Activated CD8-positive, alpha-beta T cell treated with anti-CD3 and anti-CD28 coated beads for 36 hours (primary cell): Measurements from ENCODE around the gene RBM24. TPM values are rescaled to one million over a fixed set of nuclear protein-coding genes. Genes with fewer than 3 reads are reported as not detected.

ENCODE experiments used
- ATAC-seq: fragments of 200-7000 bp; cut with Tn5 transposase; one replicate; pipeline ENCODE4 v1.10.0; 2021; ENCODE audit warnings: mild to moderate bottlenecking, moderate library complexity
- CTCF ChIA-PET: fragments of 350-600 bp; sonication (Branson Sonifier 250); formaldehyde crosslinking; loops from one replicate; lab custom pipeline; 2021; ENCODE audit warnings: antibody characterized with exemption; lab: Charles Lee
- POLR2A ChIA-PET: fragments of 350-600 bp; sonication (Branson Sonifier 250); formaldehyde crosslinking; loops from one replicate; lab custom pipeline; 2021; ENCODE audit warnings: antibody characterized with exemption; lab: Charles Lee
- DNase-seq: peaks from one replicate; pipeline ENCODE4 v3.0.0-alpha.2; 2020
- H3K27ac Mint-ChIP-seq: one replicate; pipeline ENCODE4 v1.8.0; 2021; ENCODE audit warnings: mild to moderate bottlenecking, mixed read lengths
- H3K27me3 Mint-ChIP-seq: one replicate; pipeline ENCODE4 v1.8.0; 2021; ENCODE audit warnings: mixed read lengths
- H3K36me3 Mint-ChIP-seq: one replicate; pipeline ENCODE4 v1.8.0; 2021; ENCODE audit warnings: low read depth, mixed read lengths
- H3K4me1 Mint-ChIP-seq: one replicate; pipeline ENCODE4 v1.8.0; 2021; ENCODE audit warnings: low read depth, mixed read lengths
- H3K4me3 Mint-ChIP-seq: one replicate; pipeline ENCODE4 v1.8.0; 2021; ENCODE audit warnings: mild to moderate bottlenecking, moderate library complexity, mixed read lengths
- H3K9me3 Mint-ChIP-seq: one replicate; pipeline ENCODE4 v1.8.0; 2021; ENCODE audit warnings: mixed read lengths
- intact Hi-C: fragments of 100-400 bp; cut with micrococcal nuclease; formaldehyde crosslinking; loops from one replicate; pipeline ENCODE4 v1.10.0; 2022
- total RNA-seq, 2 experiments: library from RNA; stranded (reverse); gene quantifications; one replicate each; pipeline ENCODE4 v1.2.3, GENCODE V29; 2021
- TF ChIP-seq, protein P1 (sequence below): fragments of 200-600 bp; IDR thresholded peaks from one replicate; pipeline ENCODE4 v1.8.0; 2022; ENCODE audit warnings: antibody characterized with exemption, mild to moderate bottlenecking

RBM24 gene
- total RNA-seq, 2 experiments from 2014 or later = not detected

- peaks cover 8% of the 10 kb centered on the region for H3K4me1 Mint-ChIP-seq
- no peak for DNase-seq
- TF ChIP-seq, protein P1, sequence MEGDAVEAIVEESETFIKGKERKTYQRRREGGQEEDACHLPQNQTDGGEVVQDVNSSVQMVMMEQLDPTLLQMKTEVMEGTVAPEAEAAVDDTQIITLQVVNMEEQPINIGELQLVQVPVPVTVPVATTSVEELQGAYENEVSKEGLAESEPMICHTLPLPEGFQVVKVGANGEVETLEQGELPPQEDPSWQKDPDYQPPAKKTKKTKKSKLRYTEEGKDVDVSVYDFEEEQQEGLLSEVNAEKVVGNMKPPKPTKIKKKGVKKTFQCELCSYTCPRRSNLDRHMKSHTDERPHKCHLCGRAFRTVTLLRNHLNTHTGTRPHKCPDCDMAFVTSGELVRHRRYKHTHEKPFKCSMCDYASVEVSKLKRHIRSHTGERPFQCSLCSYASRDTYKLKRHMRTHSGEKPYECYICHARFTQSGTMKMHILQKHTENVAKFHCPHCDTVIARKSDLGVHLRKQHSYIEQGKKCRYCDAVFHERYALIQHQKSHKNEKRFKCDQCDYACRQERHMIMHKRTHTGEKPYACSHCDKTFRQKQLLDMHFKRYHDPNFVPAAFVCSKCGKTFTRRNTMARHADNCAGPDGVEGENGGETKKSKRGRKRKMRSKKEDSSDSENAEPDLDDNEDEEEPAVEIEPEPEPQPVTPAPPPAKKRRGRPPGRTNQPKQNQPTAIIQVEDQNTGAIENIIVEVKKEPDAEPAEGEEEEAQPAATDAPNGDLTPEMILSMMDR = no peak
- no peaks in the 10 kb centered on the region for H3K36me3 Mint-ChIP-seq
- H3K9me3 Mint-ChIP-seq = no peaks in the 10 kb centered on the region
- ATAC-seq = no peak
- peaks cover 56% of the 10 kb centered on the region for H3K27me3 Mint-ChIP-seq
- ChIA-PET CTCF (no interaction called here), POLR2A (no interaction called here)
- peak overlapping the region; percentile 53 for H3K4me3 Mint-ChIP-seq
- intact Hi-C loops = no loop called here
- no peak overlapping the region for H3K27ac Mint-ChIP-seq
Measured at GRCh38 chr6:17281497-17282481, 628 bp downstream of the RBM24 start.

DNA sequence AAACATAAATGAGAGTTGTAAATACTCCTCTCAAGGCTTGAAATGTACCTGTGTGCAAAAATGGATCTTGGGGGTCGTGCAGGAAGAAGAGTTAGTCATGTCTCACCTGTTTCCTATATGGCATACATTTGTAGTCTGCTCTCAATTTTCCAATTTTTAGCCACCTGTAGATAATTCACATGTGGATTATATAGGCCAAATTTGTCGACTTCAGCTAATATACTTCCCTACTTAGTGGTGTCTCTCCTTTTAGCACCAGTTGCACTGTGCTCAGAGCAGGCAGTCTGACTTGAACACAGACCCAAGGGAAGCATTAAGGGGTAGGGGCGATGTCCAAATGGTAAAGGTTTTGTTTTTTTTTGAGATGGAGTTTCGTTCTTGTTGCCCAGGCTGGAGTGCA is 1.9 kb downstream of the RBM24 start:
- Mint-ChIP-seq H3K27me3 (peaks cover 52% of the 10 kb centered on the region), H3K36me3 (no peaks in the 10 kb centered on the region), H3K4me1 (peaks cover 8% of the 10 kb centered on the region), H3K27ac (no peak overlapping the region), H3K9me3 (no peaks in the 10 kb centered on the region), H3K4me3 (no peak overlapping the region)
- no peak for DNase-seq
- CTCF ChIA-PET = no interaction called here
- ATAC-seq = no peak
- POLR2A ChIA-PET = no interaction called here
- TF ChIP-seq, protein P1 = no peak
- intact Hi-C loops = no loop called here

DNA sequence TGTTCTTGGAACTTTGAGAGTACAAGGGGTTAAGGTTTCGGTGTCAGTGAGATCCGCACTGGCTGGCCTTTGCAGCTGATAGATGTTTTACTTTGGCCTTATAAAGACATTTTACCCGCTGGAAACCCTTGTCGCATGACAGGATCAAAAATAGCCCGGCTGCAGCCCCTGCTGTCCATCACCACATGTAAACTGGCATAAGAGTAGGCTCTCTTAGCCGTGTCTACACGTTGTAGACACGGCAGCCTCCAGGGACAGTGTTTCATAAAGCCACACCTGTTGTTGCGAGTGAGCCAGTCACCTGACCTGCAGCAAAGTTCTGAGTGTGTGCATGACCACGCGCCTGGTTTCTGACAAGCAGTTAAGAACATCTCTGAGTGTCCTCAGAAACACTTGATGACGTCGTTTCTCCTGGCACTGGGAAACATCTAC is 8.5 kb downstream of the RBM24 start:
- H3K27ac Mint-ChIP-seq = no peak overlapping the region
- peaks cover 15% of the 10 kb centered on the region for H3K27me3 Mint-ChIP-seq
- TF ChIP-seq, protein P1 = no peak
- no peaks in the 10 kb centered on the region for H3K9me3 Mint-ChIP-seq
- POLR2A ChIA-PET = no interaction called here
- DNase-seq (no peak), ATAC-seq (no peak)
- no peak overlapping the region for H3K4me3 Mint-ChIP-seq
- no peaks in the 10 kb centered on the region for H3K36me3 Mint-ChIP-seq
- H3K4me1 Mint-ChIP-seq = no peaks in the 10 kb centered on the region
- CTCF ChIA-PET = no interaction called here
- intact Hi-C loops = no loop called here

DNA sequence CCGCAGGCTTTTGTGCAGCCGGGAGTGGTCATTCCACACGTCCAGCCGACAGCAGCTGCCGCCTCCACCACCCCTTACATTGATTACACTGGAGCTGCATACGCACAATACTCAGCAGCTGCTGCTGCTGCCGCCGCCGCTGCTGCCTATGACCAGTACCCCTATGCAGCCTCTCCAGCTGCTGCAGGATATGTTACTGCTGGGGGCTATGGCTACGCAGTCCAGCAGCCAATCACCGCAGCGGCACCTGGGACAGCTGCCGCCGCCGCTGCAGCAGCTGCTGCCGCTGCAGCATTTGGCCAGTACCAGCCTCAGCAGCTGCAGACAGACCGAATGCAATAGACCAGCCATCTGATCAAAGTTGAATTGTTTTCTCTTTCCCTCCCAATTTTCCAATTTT is 10.6 kb downstream of the RBM24 start:
- no peaks in the 10 kb centered on the region for H3K9me3 Mint-ChIP-seq
- H3K4me1 Mint-ChIP-seq = no peaks in the 10 kb centered on the region
- ATAC-seq (no peak), DNase-seq (no peak)
- no peaks in the 10 kb centered on the region for H3K36me3 Mint-ChIP-seq
- POLR2A ChIA-PET = no interaction called here
- CTCF ChIA-PET = no interaction called here
- TF ChIP-seq, protein P1 = no peak
- intact Hi-C loops = no loop called here
- H3K4me3 Mint-ChIP-seq = no peak overlapping the region
- H3K27ac Mint-ChIP-seq = no peak overlapping the region
- H3K27me3 Mint-ChIP-seq = peaks cover 4% of the 10 kb centered on the region

DNA sequence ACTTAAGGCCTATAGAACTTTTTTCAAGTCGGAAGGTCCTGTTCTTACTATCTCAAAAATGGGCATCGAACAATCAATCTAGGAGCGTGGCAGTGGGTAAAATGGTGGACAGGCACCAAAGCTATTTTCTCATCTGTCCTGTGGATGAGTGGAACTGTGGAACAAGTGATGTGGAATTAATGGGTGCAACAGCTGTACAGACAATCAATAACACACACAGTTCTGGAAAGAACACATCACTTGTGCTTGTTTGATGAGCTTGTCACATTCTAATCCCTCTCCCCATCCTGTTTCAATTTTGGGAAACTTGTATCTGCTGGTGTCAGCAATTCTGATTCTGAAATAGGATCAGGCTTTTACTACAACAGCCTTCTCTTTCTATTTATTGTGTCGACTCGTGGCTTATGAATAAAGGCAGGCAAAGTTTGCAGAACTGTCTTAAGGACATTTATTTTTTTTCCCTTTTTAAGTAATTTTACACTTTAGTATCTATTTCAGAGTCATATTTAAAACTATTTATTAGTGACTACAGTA is 11.5 kb downstream of the RBM24 start:
- Mint-ChIP-seq H3K36me3 (no peaks in the 10 kb centered on the region), H3K27ac (no peak overlapping the region), H3K27me3 (peaks cover 7% of the 10 kb centered on the region), H3K4me1 (no peaks in the 10 kb centered on the region), H3K4me3 (no peak overlapping the region), H3K9me3 (no peaks in the 10 kb centered on the region)
- ChIA-PET POLR2A (no interaction called here), CTCF (no interaction called here)
- ATAC-seq = no peak
- TF ChIP-seq, protein P1 = no peak
- no peak for DNase-seq
- intact Hi-C loops = no loop called here
